ENCODE measurements around the gene TMEM80.
"Not testable (repeated sequence)": the region's sequence is repeated elsewhere in the genome, so short reads cannot be mapped to it uniquely, and the experiment has no call there.

The TMEM80 gene

GRCh38 chr11:679271-680207, 16.1 kb upstream of the TMEM80 start:
- DNase-seq (ENCODE audit: low read depth in 3 of 3, low spot score in 1 of 3), result no peak

GRCh38 chr11:680476-680875, 15.1 kb upstream of the TMEM80 start:
- no peak for DNase-seq (ENCODE audit: low read depth in 3 of 3, low spot score in 1 of 3)

- DNase-seq (ENCODE audit: low read depth in 3 of 3, low spot score in 1 of 3), result no peak
Observed at GRCh38 chr11:680970-681369, 14.6 kb upstream of the TMEM80 start.

GRCh38 chr11:686451-687243, 9.0 kb upstream of the TMEM80 start:
- no peak for DNase-seq (ENCODE audit: low read depth in 3 of 3, low spot score in 1 of 3)

GRCh38 chr11:687751-688150, 7.9 kb upstream of the TMEM80 start:
- DNase-seq (ENCODE audit: low read depth in 3 of 3, low spot score in 1 of 3), result no peak

GRCh38 chr11:688681-689080, 6.9 kb upstream of the TMEM80 start:
- DNase-seq (ENCODE audit: low read depth in 3 of 3, low spot score in 1 of 3), result no peak

- DNase-seq (ENCODE audit: low read depth in 3 of 3, low spot score in 1 of 3), result no peak
Observed at GRCh38 chr11:689625-690024, 6.0 kb upstream of the TMEM80 start.

- not testable (repeated sequence) for DNase-seq (ENCODE audit: low read depth in 3 of 3, low spot score in 1 of 3)
Observed at GRCh38 chr11:690244-690643, 5.4 kb upstream of the TMEM80 start.

- DNase-seq (ENCODE audit: low read depth in 3 of 3, low spot score in 1 of 3), result no peak
Observed at GRCh38 chr11:690738-691633, 4.6 kb upstream of the TMEM80 start.

- DNase-seq (ENCODE audit: low read depth in 3 of 3, low spot score in 1 of 3), result no peak
Observed at GRCh38 chr11:691710-692590, 3.7 kb upstream of the TMEM80 start.

- DNase-seq (ENCODE audit: low read depth in 3 of 3, low spot score in 1 of 3), result no peak
Observed at GRCh38 chr11:692824-693414, 2.7 kb upstream of the TMEM80 start.

GRCh38 chr11:693415-693831, 2.2 kb upstream of the TMEM80 start:
- DNase-seq (ENCODE audit: low read depth in 3 of 3, low spot score in 1 of 3), result no peak

- DNase-seq (ENCODE audit: low read depth in 3 of 3, low spot score in 1 of 3), result no peak
Observed at GRCh38 chr11:693887-694562, 1.6 kb upstream of the TMEM80 start.

GRCh38 chr11:694563-695287, 891 bp upstream of the TMEM80 start, which contains the start of gene DEAF1:
Gene DEAF1, minus strand, starts transcription at chr11:695222. Its CDS starts 175 bp downstream, at chr11:695047.
- peak; percentile 95 to 99 (median 99) for DNase-seq (ENCODE audit: low read depth in 3 of 3, low spot score in 1 of 3)

GRCh38 chr11:695288-695537, 403 bp upstream of the TMEM80 start:
- no peak for DNase-seq (ENCODE audit: low read depth in 3 of 3, low spot score in 1 of 3)

- no peak for DNase-seq (ENCODE audit: low read depth in 3 of 3, low spot score in 1 of 3)
Observed at GRCh38 chr11:696955-697491, 1.4 kb downstream of the TMEM80 start.

- no peak for DNase-seq (ENCODE audit: low read depth in 3 of 3, low spot score in 1 of 3)
Observed at GRCh38 chr11:697811-698311, 2.2 kb downstream of the TMEM80 start.

GRCh38 chr11:698493-699115, 3.0 kb downstream of the TMEM80 start:
- DNase-seq (ENCODE audit: low read depth in 3 of 3, low spot score in 1 of 3), result no peak
